Measurements from ENCODE around the gene CDH23.
A peak's percentile ranks its signal among the peaks of the same experiment; 100 is the strongest.

The CDH23 gene

GRCh38 chr10:71396084-71396710 is 523 bp upstream of the CDH23 start:
- H3K9ac ChIP-seq (ENCODE audit: low read length in 5 of 5), result peak overlapping the region in 2 of 5 donors; percentile 9 to 40

GRCh38 chr10:71397296-71398212 is 834 bp downstream of the CDH23 start:
- Histone ChIP-seq H3K9ac (ENCODE audit: low read length in 5 of 5) (peak overlapping the region in 2 of 5 donors; percentile 66 to 71), H3K36me3 (ENCODE audit: control insufficient read depth in 5 of 5, insufficient read depth in 5 of 5, low read length in 5 of 5) (no peaks in the 10 kb centered on the region), H3K27ac (ENCODE audit: low read depth, low read length) (no peak overlapping the region), H3K4me3 (ENCODE audit: low read depth in 1 of 5, low read length in 5 of 5) (peak overlapping the region; percentile 32 to 70 (median 59)), H3K4me1 (ENCODE audit: control insufficient read depth in 5 of 5, insufficient read depth in 5 of 5, low read length in 5 of 5) (peaks cover 0 to 29% (median 19%) of the 10 kb centered on the region in 5 donors), H3K9me3 (ENCODE audit: control insufficient read depth in 5 of 5, low read length in 5 of 5) (no peaks in the 10 kb centered on the region), H3K27me3 (ENCODE audit: control insufficient read depth in 5 of 5, insufficient read depth in 4 of 5, low read length in 5 of 5) (peaks cover 3 to 27% (median 10%) of the 10 kb centered on the region in 5 donors)

More at GRCh38 chr10:71396084-71396710, 523 bp upstream of the CDH23 start:
- Histone ChIP-seq H3K27me3 (ENCODE audit: control insufficient read depth in 5 of 5, insufficient read depth in 4 of 5, low read length in 5 of 5) (peaks cover 3 to 27% (median 13%) of the 10 kb centered on the region in 5 donors), H3K36me3 (ENCODE audit: control insufficient read depth in 5 of 5, insufficient read depth in 5 of 5, low read length in 5 of 5) (no peaks in the 10 kb centered on the region), H3K9me3 (ENCODE audit: control insufficient read depth in 5 of 5, low read length in 5 of 5) (no peaks in the 10 kb centered on the region), H3K4me3 (ENCODE audit: low read depth in 1 of 5, low read length in 5 of 5) (peak overlapping the region in 4 of 5 donors; percentile 50 to 69 (median 64)), H3K27ac (ENCODE audit: low read depth, low read length) (no peak overlapping the region), H3K4me1 (ENCODE audit: control insufficient read depth in 5 of 5, insufficient read depth in 5 of 5, low read length in 5 of 5) (peaks cover 0 to 29% (median 19%) of the 10 kb centered on the region in 5 donors)

DNA sequence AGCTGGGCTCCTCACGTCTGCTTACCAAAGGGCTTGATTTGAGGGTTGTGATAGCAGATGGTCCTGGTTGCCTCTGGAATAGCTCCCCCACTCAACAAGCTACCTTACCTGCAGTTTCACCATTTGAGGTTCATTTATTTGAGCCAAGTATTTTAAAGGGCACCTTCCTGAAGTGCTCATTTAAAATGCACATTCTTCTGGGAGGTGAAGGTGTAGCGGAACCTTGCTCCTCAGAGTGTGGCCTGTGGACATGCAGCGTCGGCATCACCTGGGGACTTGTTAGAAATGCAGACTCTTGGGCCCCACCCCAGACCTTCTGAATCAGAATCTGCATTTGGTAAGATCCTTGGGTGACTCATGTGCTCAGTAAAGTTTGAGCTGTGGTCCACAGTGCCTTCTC is 2.3 kb downstream of the CDH23 start:
- Histone ChIP-seq H3K36me3 (ENCODE audit: control insufficient read depth in 5 of 5, insufficient read depth in 5 of 5, low read length in 5 of 5) (no peaks in the 10 kb centered on the region), H3K9ac (ENCODE audit: low read length in 5 of 5) (no peak overlapping the region), H3K4me1 (ENCODE audit: control insufficient read depth in 5 of 5, insufficient read depth in 5 of 5, low read length in 5 of 5) (peaks cover 0 to 29% (median 19%) of the 10 kb centered on the region in 5 donors), H3K27me3 (ENCODE audit: control insufficient read depth in 5 of 5, insufficient read depth in 4 of 5, low read length in 5 of 5) (peaks cover 3 to 27% (median 10%) of the 10 kb centered on the region in 5 donors), H3K9me3 (ENCODE audit: control insufficient read depth in 5 of 5, low read length in 5 of 5) (no peaks in the 10 kb centered on the region), H3K27ac (ENCODE audit: low read depth, low read length) (no peak overlapping the region), H3K4me3 (ENCODE audit: low read depth in 1 of 5, low read length in 5 of 5) (no peak overlapping the region)

DNA sequence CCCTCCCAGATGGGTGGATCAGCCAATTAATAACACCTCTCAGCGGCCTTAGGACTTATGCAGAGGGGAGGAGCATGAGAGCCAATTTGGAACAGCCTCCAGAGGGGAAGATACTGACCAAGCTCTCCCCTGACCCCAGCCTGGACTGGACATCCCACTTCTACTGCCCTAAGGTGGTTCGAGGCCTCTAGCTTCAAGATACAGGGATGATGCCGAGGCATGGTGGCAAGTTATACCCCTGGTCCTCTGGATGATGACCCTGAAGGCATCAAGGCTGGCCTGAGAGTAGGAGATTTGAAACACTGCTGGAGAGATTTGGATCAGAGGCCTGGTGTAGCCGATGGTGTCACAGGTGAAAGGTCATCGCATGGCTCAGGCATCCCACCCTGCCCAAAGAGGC is 3.2 kb downstream of the CDH23 start:
- Histone ChIP-seq H3K27ac (ENCODE audit: low read depth, low read length) (no peak overlapping the region), H3K9me3 (ENCODE audit: control insufficient read depth in 5 of 5, low read length in 5 of 5) (no peaks in the 10 kb centered on the region), H3K4me1 (ENCODE audit: control insufficient read depth in 5 of 5, insufficient read depth in 5 of 5, low read length in 5 of 5) (peaks cover 0 to 29% (median 19%) of the 10 kb centered on the region in 5 donors), H3K4me3 (ENCODE audit: low read depth in 1 of 5, low read length in 5 of 5) (no peak overlapping the region), H3K9ac (ENCODE audit: low read length in 5 of 5) (no peak overlapping the region), H3K27me3 (ENCODE audit: control insufficient read depth in 5 of 5, insufficient read depth in 4 of 5, low read length in 5 of 5) (peaks cover 3 to 27% (median 10%) of the 10 kb centered on the region in 5 donors), H3K36me3 (ENCODE audit: control insufficient read depth in 5 of 5, insufficient read depth in 5 of 5, low read length in 5 of 5) (no peaks in the 10 kb centered on the region)

- peaks cover 3 to 24% (median 10%) of the 10 kb centered on the region in 5 donors for H3K27me3 ChIP-seq (ENCODE audit: control insufficient read depth in 5 of 5, insufficient read depth in 4 of 5, low read length in 5 of 5)
- H3K36me3 ChIP-seq (ENCODE audit: control insufficient read depth in 5 of 5, insufficient read depth in 5 of 5, low read length in 5 of 5), result no peaks in the 10 kb centered on the region
- H3K4me3 ChIP-seq (ENCODE audit: low read depth in 1 of 5, low read length in 5 of 5), result no peak overlapping the region
- no peaks in the 10 kb centered on the region for H3K9me3 ChIP-seq (ENCODE audit: control insufficient read depth in 5 of 5, low read length in 5 of 5)
- no peak overlapping the region for H3K27ac ChIP-seq (ENCODE audit: low read depth, low read length)
- peaks cover 0 to 28% (median 19%) of the 10 kb centered on the region in 5 donors for H3K4me1 ChIP-seq (ENCODE audit: control insufficient read depth in 5 of 5, insufficient read depth in 5 of 5, low read length in 5 of 5)
- H3K9ac ChIP-seq (ENCODE audit: low read length in 5 of 5), result no peak overlapping the region
Observed at GRCh38 chr10:71401056-71401455, 4.3 kb downstream of the CDH23 start.

GRCh38 chr10:71402005-71402404 is 5.3 kb downstream of the CDH23 start:
- H3K4me1 ChIP-seq (ENCODE audit: control insufficient read depth in 5 of 5, insufficient read depth in 5 of 5, low read length in 5 of 5), result peaks cover 0 to 22% (median 19%) of the 10 kb centered on the region in 5 donors
- no peaks in the 10 kb centered on the region for H3K36me3 ChIP-seq (ENCODE audit: control insufficient read depth in 5 of 5, insufficient read depth in 5 of 5, low read length in 5 of 5)
- no peak overlapping the region for H3K4me3 ChIP-seq (ENCODE audit: low read depth in 1 of 5, low read length in 5 of 5)
- no peak overlapping the region for H3K9ac ChIP-seq (ENCODE audit: low read length in 5 of 5)
- H3K9me3 ChIP-seq (ENCODE audit: control insufficient read depth in 5 of 5, low read length in 5 of 5), result no peaks in the 10 kb centered on the region
- H3K27me3 ChIP-seq (ENCODE audit: control insufficient read depth in 5 of 5, insufficient read depth in 4 of 5, low read length in 5 of 5), result peaks cover 3 to 24% (median 10%) of the 10 kb centered on the region in 5 donors
- no peak overlapping the region for H3K27ac ChIP-seq (ENCODE audit: low read depth, low read length)

GRCh38 chr10:71404503-71405295 is 8.0 kb downstream of the CDH23 start:
- H3K4me1 ChIP-seq (ENCODE audit: control insufficient read depth in 5 of 5, insufficient read depth in 5 of 5, low read length in 5 of 5), result no peaks in the 10 kb centered on the region
- no peaks in the 10 kb centered on the region for H3K9me3 ChIP-seq (ENCODE audit: control insufficient read depth in 5 of 5, low read length in 5 of 5)
- no peaks in the 10 kb centered on the region for H3K36me3 ChIP-seq (ENCODE audit: control insufficient read depth in 5 of 5, insufficient read depth in 5 of 5, low read length in 5 of 5)
- H3K4me3 ChIP-seq (ENCODE audit: low read depth in 1 of 5, low read length in 5 of 5), result no peak overlapping the region
- no peak overlapping the region for H3K9ac ChIP-seq (ENCODE audit: low read length in 5 of 5)
- peaks cover 0 to 5% (median 3%) of the 10 kb centered on the region in 5 donors for H3K27me3 ChIP-seq (ENCODE audit: control insufficient read depth in 5 of 5, insufficient read depth in 4 of 5, low read length in 5 of 5)
- no peak overlapping the region for H3K27ac ChIP-seq (ENCODE audit: low read depth, low read length)

GRCh38 chr10:71406878-71407277 is 10.2 kb downstream of the CDH23 start:
- no peak overlapping the region for H3K4me3 ChIP-seq (ENCODE audit: low read depth in 1 of 5, low read length in 5 of 5)
- H3K9ac ChIP-seq (ENCODE audit: low read length in 5 of 5), result no peak overlapping the region
- no peak overlapping the region for H3K27ac ChIP-seq (ENCODE audit: low read depth, low read length)
- H3K9me3 ChIP-seq (ENCODE audit: control insufficient read depth in 5 of 5, low read length in 5 of 5), result peaks cover 0 to 7% (median 2%) of the 10 kb centered on the region in 5 donors
- no peaks in the 10 kb centered on the region for H3K4me1 ChIP-seq (ENCODE audit: control insufficient read depth in 5 of 5, insufficient read depth in 5 of 5, low read length in 5 of 5)
- no peaks in the 10 kb centered on the region for H3K36me3 ChIP-seq (ENCODE audit: control insufficient read depth in 5 of 5, insufficient read depth in 5 of 5, low read length in 5 of 5)
- no peaks in the 10 kb centered on the region for H3K27me3 ChIP-seq (ENCODE audit: control insufficient read depth in 5 of 5, insufficient read depth in 4 of 5, low read length in 5 of 5)

- H3K27me3 ChIP-seq (ENCODE audit: control insufficient read depth in 5 of 5, insufficient read depth in 4 of 5, low read length in 5 of 5), result no peaks in the 10 kb centered on the region
- H3K36me3 ChIP-seq (ENCODE audit: control insufficient read depth in 5 of 5, insufficient read depth in 5 of 5, low read length in 5 of 5), result no peaks in the 10 kb centered on the region
- no peak overlapping the region for H3K27ac ChIP-seq (ENCODE audit: low read depth, low read length)
- no peak overlapping the region for H3K4me3 ChIP-seq (ENCODE audit: low read depth in 1 of 5, low read length in 5 of 5)
- H3K9ac ChIP-seq (ENCODE audit: low read length in 5 of 5), result no peak overlapping the region
- H3K9me3 ChIP-seq (ENCODE audit: control insufficient read depth in 5 of 5, low read length in 5 of 5), result peaks cover 0 to 12% (median 2%) of the 10 kb centered on the region in 5 donors
- H3K4me1 ChIP-seq (ENCODE audit: control insufficient read depth in 5 of 5, insufficient read depth in 5 of 5, low read length in 5 of 5), result no peaks in the 10 kb centered on the region
Observed at GRCh38 chr10:71408436-71409225, 11.9 kb downstream of the CDH23 start.

Data from subcutaneous abdominal adipose tissue (tissue), 5 donors.